GM03348 (cell line): Measurements from ENCODE around the gene ABCG2.
"Not testable (repeated sequence)": the region's sequence is repeated elsewhere in the genome, so short reads cannot be mapped to it uniquely, and the experiment has no call there.

ENCODE experiments used
- DNase-seq: peaks from one replicate; pipeline ENCODE4 v3.0.0; 2012; ENCODE audit warnings: low spot score

ABCG2 gene

GRCh38 chr4:88166608-88167007 lies 8.2 kb upstream of the ABCG2 start:
- no peak for DNase-seq

- DNase-seq = no peak
These were observed 4.9 kb upstream of the ABCG2 start for GRCh38 chr4:88163336-88163735.

- no peak for DNase-seq
These were observed 4.2 kb upstream of the ABCG2 start for GRCh38 chr4:88162626-88163025.

GRCh38 chr4:88159229-88159725 lies 838 bp upstream of the ABCG2 start:
- DNase-seq = no peak

GRCh38 chr4:88158038-88158488 lies 376 bp downstream of the ABCG2 start:
- DNase-seq = no peak

- not testable (repeated sequence) for DNase-seq
These were observed 6.1 kb downstream of the ABCG2 start for GRCh38 chr4:88152331-88152730.

GRCh38 chr4:88148560-88148959 lies 9.9 kb downstream of the ABCG2 start:
- no peak for DNase-seq

GRCh38 chr4:88147799-88148217 lies 10.6 kb downstream of the ABCG2 start:
- no peak for DNase-seq

- no peak for DNase-seq
These were observed 11.5 kb downstream of the ABCG2 start for GRCh38 chr4:88146891-88147290.

GRCh38 chr4:88144866-88145300 lies 13.6 kb downstream of the ABCG2 start:
- no peak for DNase-seq

GRCh38 chr4:88144048-88144447 lies 14.4 kb downstream of the ABCG2 start:
- DNase-seq = no peak

GRCh38 chr4:88143504-88143903 lies 14.9 kb downstream of the ABCG2 start:
- DNase-seq = peak; percentile 29

- DNase-seq = peak; percentile 57
These were observed 19.9 kb downstream of the ABCG2 start for GRCh38 chr4:88138561-88138960.

GRCh38 chr4:88137112-88137511 lies 21.3 kb downstream of the ABCG2 start:
- peak; percentile 31 for DNase-seq

- DNase-seq = no peak
These were observed 22.2 kb downstream of the ABCG2 start for GRCh38 chr4:88136249-88136648.

- DNase-seq = no peak
These were observed 23.1 kb downstream of the ABCG2 start for GRCh38 chr4:88135356-88135663.

GRCh38 chr4:88134536-88135355 lies 23.7 kb downstream of the ABCG2 start:
- no peak for DNase-seq

- DNase-seq = no peak
These were observed 24.3 kb downstream of the ABCG2 start for GRCh38 chr4:88134111-88134510.

GRCh38 chr4:88130544-88131305 lies 27.7 kb downstream of the ABCG2 start:
- no peak for DNase-seq

- DNase-seq = no peak
These were observed 28.4 kb downstream of the ABCG2 start for GRCh38 chr4:88130003-88130402.

- DNase-seq = not testable (repeated sequence)
These were observed 36.2 kb downstream of the ABCG2 start for GRCh38 chr4:88122260-88122659.

- DNase-seq = no peak
These were observed 38.5 kb downstream of the ABCG2 start for GRCh38 chr4:88119943-88120342.

GRCh38 chr4:88115587-88115986 lies 42.9 kb downstream of the ABCG2 start:
- DNase-seq = no peak
